Suprapubic skin (tissue), 4 donors: Measurements from ENCODE around the gene GNB5. TPM values are rescaled to one million over a fixed set of nuclear protein-coding genes. Genes with fewer than 3 reads are reported as not detected.

Experiments
- DNase-seq, 2 donors: peaks; one replicate each; pipeline ENCODE4 v3.0.0-alpha.2; 2019; ENCODE audit warnings: low spot score in 2 of 2
- H3K27ac ChIP-seq: fragments of 200-600 bp; sonication (generic); one replicate; pipeline ENCODE4 v1.5.1; 2019
- H3K27me3 ChIP-seq: fragments of 200-600 bp; sonication (generic); one replicate; pipeline ENCODE4 v1.5.1; 2019
- H3K36me3 ChIP-seq: fragments of 200-600 bp; sonication (generic); one replicate; pipeline ENCODE4 v1.5.1; 2019
- H3K4me1 ChIP-seq: fragments of 200-600 bp; sonication (generic); one replicate; pipeline ENCODE4 v1.5.1; 2019
- H3K4me3 ChIP-seq: fragments of 200-600 bp; sonication (generic); one replicate; pipeline ENCODE4 v1.5.1; 2019; ENCODE audit warnings: mild to moderate bottlenecking
- H3K9me3 ChIP-seq: fragments of 200-600 bp; sonication (generic); one replicate; pipeline ENCODE4 v1.5.1; 2019
- EP300 ChIP-seq: sonication (generic); formaldehyde crosslinking; IDR thresholded peaks from one replicate; pipeline ENCODE4 v1.6.1; 2017; ENCODE audit warnings: antibody characterized with exemption
- POLR2A ChIP-seq, 2 donors: fragments of 450-650 bp; IDR thresholded peaks; one replicate each; pipeline ENCODE4 v1.6.1; 2017; ENCODE audit warnings: antibody characterized with exemption in 2 of 2, mild to moderate bottlenecking in 2 of 2, moderate library complexity in 2 of 2
- POLR2AphosphoS5 ChIP-seq, 3 donors: sonication (generic); formaldehyde crosslinking; IDR thresholded peaks; one replicate each; pipeline ENCODE4 v1.6.1; 2017; ENCODE audit warnings: antibody characterized with exemption in 3 of 3
- WGBS: methylation state at CpG from one replicate; pipeline ENCODE4 v1.1.5; 2018; 5-methylcytosine and 5-hydroxymethylcytosine counted together
- total RNA-seq, 4 donors: library from RNA; depleted of rRNA; stranded (reverse); fragments of >200 nt; gene quantifications; one replicate each; pipeline ENCODE4 v1.1.0, GENCODE V29; 2016
- TF ChIP-seq, protein P1 (sequence below), 2 donors: fragments of 200-600 bp in 1 of 2; fragments of 450-650 bp in 1 of 2; sonication (generic) in 1 of 2; IDR thresholded peaks; one replicate each; pipeline ENCODE4 v1.5.1; 2016 to 2019; ENCODE audit warnings: antibody characterized with exemption in 2 of 2, mild to moderate bottlenecking in 1 of 2, moderate library complexity in 1 of 2

The GNB5 gene
- total RNA-seq, 4 donors from 2014 or later, result 17.1 to 30.8 (median 24.9) TPM

- H3K4me1 ChIP-seq, result peaks cover 37% of the 10 kb centered on the region
- 58% methylated on average over 11 of the region's 11 CpGs for WGBS
Observed at GRCh38 chr15:52076889-52077781, 114.1 kb downstream of the GNB5 start.

DNA sequence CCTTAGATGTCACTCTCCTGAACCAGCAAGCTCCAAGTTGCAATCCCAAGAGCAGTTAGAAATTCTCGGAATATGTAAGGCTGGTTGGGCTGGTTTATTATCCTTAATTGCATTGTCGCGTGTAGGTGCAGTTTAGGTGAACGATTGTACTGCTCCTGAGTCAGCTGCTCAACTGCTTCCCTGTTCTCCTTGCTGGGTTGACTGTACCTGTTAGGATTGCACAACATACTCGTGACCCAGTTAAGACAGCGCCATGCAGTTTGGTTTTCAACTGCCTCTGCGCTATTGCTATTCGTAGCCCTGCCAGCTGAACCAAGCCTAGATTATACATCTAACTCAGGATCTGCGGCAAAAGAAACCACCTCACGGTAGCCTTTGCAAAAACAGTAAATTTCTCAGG is 119.6 kb downstream of the GNB5 start:
- TF ChIP-seq, protein P1, sequence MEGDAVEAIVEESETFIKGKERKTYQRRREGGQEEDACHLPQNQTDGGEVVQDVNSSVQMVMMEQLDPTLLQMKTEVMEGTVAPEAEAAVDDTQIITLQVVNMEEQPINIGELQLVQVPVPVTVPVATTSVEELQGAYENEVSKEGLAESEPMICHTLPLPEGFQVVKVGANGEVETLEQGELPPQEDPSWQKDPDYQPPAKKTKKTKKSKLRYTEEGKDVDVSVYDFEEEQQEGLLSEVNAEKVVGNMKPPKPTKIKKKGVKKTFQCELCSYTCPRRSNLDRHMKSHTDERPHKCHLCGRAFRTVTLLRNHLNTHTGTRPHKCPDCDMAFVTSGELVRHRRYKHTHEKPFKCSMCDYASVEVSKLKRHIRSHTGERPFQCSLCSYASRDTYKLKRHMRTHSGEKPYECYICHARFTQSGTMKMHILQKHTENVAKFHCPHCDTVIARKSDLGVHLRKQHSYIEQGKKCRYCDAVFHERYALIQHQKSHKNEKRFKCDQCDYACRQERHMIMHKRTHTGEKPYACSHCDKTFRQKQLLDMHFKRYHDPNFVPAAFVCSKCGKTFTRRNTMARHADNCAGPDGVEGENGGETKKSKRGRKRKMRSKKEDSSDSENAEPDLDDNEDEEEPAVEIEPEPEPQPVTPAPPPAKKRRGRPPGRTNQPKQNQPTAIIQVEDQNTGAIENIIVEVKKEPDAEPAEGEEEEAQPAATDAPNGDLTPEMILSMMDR (IDR thresholded peaks at IDR 0.05), result no peak
- TF ChIP-seq POLR2AphosphoS5 (IDR thresholded peaks at IDR 0.05) (peak in 2 of 3 donors; percentile 42 to 70), POLR2A (IDR thresholded peaks at IDR 0.05) (no peak), EP300 (no peak)
- peak overlapping the region; percentile 86 for H3K27ac ChIP-seq
- no peaks in the 10 kb centered on the region for H3K36me3 ChIP-seq
- no peak for DNase-seq
- H3K4me3 ChIP-seq, result no peak overlapping the region
- peaks cover 53% of the 10 kb centered on the region for H3K4me1 ChIP-seq
- WGBS, result 63% methylated on average over 10 of the region's 10 CpGs
- H3K9me3 ChIP-seq, result no peaks in the 10 kb centered on the region
- no peaks in the 10 kb centered on the region for H3K27me3 ChIP-seq

More at GRCh38 chr15:52076889-52077781, 114.1 kb downstream of the GNB5 start:
- peak overlapping the region; percentile 91 for H3K27ac ChIP-seq
- TF ChIP-seq EP300, result no peak
- TF ChIP-seq, protein P1 (IDR thresholded peaks at IDR 0.05), result no peak
- TF ChIP-seq POLR2AphosphoS5 (IDR thresholded peaks at IDR 0.05), result peak in 1 of 3 donors; percentile 55
- no peak for TF ChIP-seq POLR2A (IDR thresholded peaks at IDR 0.05)
- no peak for DNase-seq
- H3K9me3 ChIP-seq, result no peaks in the 10 kb centered on the region
- no peaks in the 10 kb centered on the region for H3K36me3 ChIP-seq
- no peak overlapping the region for H3K4me3 ChIP-seq
- H3K27me3 ChIP-seq, result no peaks in the 10 kb centered on the region

- Histone ChIP-seq H3K27ac (peak overlapping the region; percentile 86), H3K27me3 (no peaks in the 10 kb centered on the region), H3K36me3 (peaks cover 9% of the 10 kb centered on the region), H3K4me1 (peaks cover 49% of the 10 kb centered on the region), H3K9me3 (no peaks in the 10 kb centered on the region), H3K4me3 (no peak overlapping the region)
- WGBS, result 54% methylated on average over 5 of the region's 5 CpGs
- no peak for DNase-seq
- no peak for TF ChIP-seq POLR2AphosphoS5 (IDR thresholded peaks at IDR 0.05)
- TF ChIP-seq, protein P1 (IDR thresholded peaks at IDR 0.05), result no peak
- no peak for TF ChIP-seq POLR2A (IDR thresholded peaks at IDR 0.05)
- TF ChIP-seq EP300, result no peak
Observed at GRCh38 chr15:52069559-52069958, 121.6 kb downstream of the GNB5 start.

GRCh38 chr15:52068004-52068615 is 123.1 kb downstream of the GNB5 start:
- H3K4me1 ChIP-seq, result peaks cover 49% of the 10 kb centered on the region
- H3K27me3 ChIP-seq, result no peaks in the 10 kb centered on the region
- peak overlapping the region; percentile 16 for H3K27ac ChIP-seq
- H3K4me3 ChIP-seq, result no peak overlapping the region
- 63% methylated on average over 2 of the region's 2 CpGs for whole genome bisulfite sequencing
- no peaks in the 10 kb centered on the region for H3K9me3 ChIP-seq
- DNase-seq, result no peak
- H3K36me3 ChIP-seq, result peaks cover 23% of the 10 kb centered on the region
- TF ChIP-seq POLR2A (IDR thresholded peaks at IDR 0.05), result no peak
- TF ChIP-seq, protein P1 (IDR thresholded peaks at IDR 0.05), result no peak
- no peak for TF ChIP-seq POLR2AphosphoS5 (IDR thresholded peaks at IDR 0.05)
- TF ChIP-seq EP300, result no peak

DNA sequence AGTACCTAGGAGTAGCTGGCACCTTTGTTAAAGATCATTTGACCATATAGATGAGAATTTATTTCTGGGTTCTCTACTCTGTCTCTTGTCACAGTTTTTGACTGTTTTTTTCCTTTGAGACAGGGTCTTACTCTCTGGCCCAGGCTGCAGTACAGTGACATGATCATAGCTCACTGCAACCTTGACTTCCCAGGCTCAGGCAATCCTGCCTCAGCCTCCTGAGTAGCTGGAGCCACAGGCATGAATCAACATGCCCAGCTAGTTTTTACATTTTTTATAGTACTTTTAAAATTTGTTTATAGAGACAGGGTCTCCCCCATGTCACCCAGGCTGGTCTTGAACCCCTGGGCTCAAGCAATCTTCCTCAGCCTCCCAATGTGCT is 123.7 kb downstream of the GNB5 start:
- Histone ChIP-seq H3K4me1 (peaks cover 47% of the 10 kb centered on the region), H3K27ac (peak overlapping the region; percentile 16), H3K36me3 (peaks cover 29% of the 10 kb centered on the region), H3K4me3 (no peak overlapping the region), H3K9me3 (no peaks in the 10 kb centered on the region), H3K27me3 (no peaks in the 10 kb centered on the region)
- TF ChIP-seq, protein P1 (IDR thresholded peaks at IDR 0.05), result no peak
- TF ChIP-seq EP300 (no peak), POLR2AphosphoS5 (IDR thresholded peaks at IDR 0.05) (no peak), POLR2A (IDR thresholded peaks at IDR 0.05) (no peak)
- no peak for DNase-seq
